HG03571 (cell line): Measurements from ENCODE around the gene SULT1A2.
"Not testable (repeated sequence)": the region's sequence is repeated elsewhere in the genome, so short reads cannot be mapped to it uniquely, and the experiment has no call there.

Source experiments
- ATAC-seq: cut with Tn5 transposase; IDR thresholded peaks from one replicate; pipeline ENCODE4 v1.9.1; 2021; ENCODE audit not compliant: unreplicated experiment

Gene SULT1A2

DNA sequence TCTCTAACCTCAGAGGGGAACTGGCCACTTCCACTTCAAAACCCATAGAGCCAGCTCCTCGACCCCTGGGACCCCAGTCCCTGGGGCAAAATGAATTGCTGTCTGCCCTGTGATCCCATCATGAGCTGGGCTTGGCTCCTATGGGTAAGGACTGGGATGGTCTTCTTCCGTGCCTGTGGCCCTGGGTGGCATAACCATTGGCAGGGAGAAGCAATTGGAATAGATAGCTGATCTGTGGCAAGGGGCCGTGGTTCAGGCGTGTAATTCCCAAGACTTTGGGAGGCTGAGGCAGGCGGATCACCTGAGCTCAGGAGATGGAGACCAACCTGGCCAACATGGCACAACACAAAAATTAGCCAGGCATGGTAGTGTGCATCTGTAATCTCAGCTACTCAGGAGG, 4.3 kb downstream of the SULT1A2 start:
- ATAC-seq, result no peak

DNA sequence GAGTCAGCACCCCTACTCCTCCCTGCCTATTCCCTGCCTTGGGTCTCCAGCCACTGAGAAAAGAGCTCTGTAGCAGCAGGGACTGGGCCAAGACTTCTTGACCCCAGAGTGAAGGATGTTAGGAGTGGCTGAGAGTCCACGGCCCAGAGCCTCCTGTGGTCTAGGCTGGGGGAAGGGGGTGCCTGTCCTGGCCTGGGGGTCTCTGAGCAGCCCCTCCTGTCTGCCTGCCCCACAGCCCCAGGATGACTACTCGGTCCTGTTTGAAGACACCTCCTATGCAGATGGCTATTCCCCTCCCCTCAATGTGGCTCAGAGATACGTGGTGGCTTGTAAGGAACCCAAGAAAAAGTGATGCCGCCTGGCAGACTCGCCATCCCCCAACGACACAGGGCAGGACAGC, 5.5 kb downstream of the SULT1A2 start:
- ATAC-seq, result no peak

DNA sequence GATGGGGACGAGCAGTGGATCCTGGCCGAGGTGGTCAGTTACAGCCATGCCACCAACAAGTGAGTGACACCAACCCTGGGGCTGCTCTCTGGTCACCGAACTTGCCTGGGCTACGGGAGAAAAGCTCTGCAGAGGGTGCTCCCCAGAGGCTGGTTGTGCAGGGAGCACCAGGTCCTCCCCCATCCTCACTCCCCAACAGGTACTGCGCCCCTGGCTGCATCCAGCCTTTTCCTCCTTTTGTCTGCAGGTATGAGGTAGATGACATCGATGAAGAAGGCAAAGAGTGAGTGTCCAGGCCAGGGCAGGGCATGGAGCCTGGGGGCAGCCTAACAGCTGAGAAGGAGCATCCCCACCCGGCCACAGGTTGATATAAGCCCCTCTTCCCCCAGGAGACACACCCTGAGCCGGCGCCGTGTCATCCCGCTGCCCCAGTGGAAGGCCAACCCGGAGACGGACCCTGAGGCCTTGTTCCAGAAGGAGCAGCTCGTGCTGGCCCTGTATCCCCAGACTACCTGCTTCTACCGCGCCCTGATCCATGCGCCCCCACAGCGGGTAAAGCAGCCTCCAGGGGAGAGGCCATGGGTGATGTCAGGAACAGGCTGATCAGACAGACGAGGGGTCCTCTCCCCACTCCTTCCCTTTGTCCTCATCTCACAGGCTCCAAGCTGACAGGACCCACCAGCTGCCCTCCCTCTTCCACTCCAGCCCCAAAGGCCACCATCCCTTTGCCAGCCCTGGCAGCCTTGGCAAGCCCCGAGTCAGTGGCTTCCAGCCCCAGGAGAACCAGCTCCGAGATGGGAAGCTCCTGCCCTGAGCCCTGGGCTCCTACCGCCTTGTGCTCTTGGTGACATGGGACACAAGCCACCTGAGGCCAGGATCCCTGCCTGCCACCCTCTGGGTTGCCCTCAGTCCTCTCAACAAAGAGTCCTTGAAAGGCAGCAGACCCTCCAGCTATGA, 6.2 kb downstream of the SULT1A2 start:
- ATAC-seq, result no peak

DNA sequence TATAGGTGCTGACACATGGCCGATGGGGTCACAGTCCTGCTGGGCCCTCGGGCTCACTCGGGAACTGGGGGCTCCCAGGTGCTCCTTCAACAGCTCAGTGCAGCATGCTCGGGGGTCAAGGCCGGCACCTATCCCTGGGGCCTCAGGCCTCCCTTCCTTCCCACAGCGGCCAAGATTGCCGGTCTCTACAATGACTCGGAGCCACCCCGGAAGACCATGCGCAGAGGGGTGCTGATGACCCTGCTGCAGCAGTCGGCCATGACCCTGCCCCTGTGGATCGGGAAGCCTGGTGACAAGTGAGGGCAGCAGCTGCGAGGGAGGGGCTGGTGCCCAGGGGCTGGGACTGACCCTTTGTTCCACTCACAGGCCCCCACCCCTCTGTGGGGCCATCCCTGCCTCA, 6.9 kb downstream of the SULT1A2 start:
- ATAC-seq, result no peak

DNA sequence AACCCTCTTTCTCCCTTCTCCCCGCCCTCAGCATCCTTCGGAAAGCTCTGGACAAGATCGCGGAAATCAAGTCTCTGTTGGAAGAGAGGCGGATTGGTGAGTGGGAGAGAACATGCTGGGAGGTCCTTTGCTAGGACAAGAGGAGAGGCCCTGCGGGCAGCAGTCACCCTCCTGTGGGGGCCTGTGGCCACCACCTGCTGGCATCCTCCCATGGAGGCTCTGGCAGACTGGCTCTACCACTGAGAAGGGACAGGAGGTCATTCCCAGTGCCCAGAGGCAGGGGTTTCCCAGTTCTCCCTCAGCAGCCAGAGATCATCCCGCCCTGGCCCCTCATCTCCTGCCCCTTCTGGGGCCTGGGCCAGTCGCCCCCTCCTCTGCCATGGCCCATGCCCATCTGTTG, 7.8 kb downstream of the SULT1A2 start:
- ATAC-seq, result no peak

DNA sequence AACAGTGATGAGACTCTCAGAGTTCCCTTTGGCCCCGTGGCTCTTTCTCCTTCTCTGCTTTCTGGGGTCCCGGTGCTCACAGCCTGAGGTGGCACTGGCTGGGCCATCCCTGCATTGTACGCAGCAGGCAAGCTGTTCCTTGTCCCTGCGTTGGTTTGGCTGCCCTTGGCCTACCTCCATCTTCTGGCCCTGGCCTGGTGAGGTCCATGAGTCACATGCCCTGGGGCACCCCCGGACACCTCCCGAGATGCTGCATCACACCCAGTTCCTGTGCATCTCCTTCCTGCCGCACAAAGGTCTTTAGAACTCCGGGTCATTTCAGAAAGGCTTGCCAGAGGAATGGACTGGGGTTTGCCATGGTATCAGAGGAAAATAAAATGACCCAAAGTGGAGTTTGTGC, 9.5 kb downstream of the SULT1A2 start:
- ATAC-seq, result no peak

DNA sequence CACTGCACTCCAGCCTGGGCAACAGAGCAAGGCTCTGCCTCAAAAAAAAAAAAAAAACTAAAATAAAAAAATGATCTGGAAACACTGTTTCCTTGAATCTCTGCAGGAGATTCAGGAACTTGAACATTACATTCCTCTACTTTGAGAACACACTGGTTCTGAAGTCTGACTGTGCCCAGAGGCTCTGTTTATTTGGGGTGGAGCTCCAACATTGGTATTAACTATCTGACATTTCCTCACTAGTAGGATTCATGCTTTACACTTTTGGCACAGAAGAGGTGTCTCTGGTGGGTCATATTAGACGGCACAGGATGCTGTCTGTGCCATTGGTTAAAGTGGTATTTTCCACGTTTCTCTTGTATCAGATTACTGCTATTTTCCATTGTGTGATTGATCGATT, 10.4 kb downstream of the SULT1A2 start:
- ATAC-seq, result no peak

DNA sequence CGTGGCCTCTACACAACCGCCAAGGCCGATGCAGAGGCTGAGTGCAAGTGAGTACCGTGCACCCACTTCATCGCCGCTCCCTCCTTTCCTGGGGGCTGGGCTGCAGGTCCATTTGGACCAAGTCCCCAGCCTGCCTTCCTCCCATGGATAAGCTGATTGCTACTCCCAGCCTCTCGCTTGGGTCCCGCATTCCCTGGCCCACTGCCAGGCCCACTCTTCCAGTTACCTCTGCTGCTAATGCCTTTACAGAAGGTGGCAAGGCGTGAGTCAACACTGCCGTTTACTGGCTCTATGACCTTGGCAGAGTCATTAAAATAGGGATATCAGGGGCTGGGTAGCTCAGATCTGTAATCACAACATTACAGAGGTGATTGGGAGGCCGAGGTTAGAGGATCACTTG, 11.2 kb downstream of the SULT1A2 start:
- no peak for ATAC-seq

DNA sequence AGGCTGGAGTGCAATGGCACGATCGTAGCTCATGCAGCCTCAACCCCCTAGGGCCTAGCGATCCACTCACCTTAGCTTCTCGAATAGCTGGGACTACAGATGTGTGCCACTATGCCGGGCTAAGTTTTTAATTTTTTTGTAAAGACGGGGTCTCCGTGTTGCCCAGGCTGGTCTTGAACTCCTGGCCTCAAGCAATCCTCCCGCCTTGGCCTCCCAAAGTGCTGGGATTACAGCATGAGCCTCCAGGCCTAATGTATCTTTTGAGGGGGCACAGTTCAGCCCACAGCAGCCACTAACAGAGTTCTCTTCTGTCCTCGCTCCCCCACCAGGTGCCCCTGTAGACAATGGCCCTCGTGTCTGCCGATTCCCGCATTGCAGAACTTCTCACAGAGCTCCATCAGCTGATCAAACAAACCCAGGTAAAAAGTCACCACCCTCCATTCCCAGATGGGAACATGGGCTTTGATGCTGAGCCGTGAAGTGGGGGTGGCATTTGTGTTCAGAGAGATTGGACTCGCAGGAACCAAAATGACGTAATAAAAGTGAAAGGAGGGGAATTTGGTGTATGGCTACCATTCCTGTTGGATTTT, 16.0 kb downstream of the SULT1A2 start:
- ATAC-seq, result no peak

DNA sequence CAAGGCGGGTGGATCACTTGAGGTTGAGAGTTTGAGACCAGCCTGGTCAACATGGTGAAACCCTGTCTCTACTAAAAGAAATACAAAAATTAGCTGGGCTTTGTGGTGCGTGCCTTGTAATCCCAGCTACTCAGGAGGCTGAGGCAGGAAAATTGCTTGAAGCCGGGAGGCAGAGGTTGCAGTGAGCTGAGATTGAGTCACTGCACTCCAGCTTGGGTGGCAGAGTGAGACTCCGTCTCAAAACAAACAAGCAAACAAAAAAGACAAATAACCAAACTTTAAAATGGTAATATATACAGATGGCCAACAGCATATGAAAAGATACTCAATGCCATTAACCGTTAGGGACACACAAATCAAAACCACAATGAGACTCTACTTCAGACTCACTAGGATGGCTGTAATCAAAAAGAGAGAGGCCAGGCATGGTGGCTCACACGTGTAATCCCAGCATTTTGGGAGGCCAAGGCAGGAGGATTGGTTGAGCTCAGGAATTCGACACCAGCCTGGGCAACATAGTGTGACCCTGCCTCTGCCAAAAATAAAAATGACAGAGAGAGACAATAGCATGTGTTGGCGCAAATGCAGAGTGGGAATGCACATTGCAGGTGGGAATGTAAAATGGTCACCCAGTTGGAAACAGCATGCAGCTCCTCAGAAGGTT, 21.3 kb downstream of the SULT1A2 start:
- no peak for ATAC-seq

DNA sequence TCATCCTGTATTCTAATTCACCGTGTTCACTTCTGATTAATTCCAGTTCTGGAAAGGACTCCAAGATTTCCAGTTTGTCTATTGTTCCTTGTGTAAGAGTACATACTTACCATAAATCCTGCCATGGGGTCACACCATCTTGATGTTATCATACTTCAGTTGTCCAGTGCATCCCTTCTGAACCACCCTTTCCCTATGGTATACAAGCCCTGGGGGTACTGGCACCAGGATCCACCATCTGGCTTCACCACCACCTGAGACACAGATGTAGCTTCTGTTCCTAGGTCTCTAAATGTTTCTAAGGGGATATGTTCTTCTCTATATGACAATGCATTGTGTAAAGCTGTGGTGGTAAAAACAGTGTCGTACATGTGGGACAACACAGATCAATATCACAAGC, 21.9 kb downstream of the SULT1A2 start:
- no peak for ATAC-seq

DNA sequence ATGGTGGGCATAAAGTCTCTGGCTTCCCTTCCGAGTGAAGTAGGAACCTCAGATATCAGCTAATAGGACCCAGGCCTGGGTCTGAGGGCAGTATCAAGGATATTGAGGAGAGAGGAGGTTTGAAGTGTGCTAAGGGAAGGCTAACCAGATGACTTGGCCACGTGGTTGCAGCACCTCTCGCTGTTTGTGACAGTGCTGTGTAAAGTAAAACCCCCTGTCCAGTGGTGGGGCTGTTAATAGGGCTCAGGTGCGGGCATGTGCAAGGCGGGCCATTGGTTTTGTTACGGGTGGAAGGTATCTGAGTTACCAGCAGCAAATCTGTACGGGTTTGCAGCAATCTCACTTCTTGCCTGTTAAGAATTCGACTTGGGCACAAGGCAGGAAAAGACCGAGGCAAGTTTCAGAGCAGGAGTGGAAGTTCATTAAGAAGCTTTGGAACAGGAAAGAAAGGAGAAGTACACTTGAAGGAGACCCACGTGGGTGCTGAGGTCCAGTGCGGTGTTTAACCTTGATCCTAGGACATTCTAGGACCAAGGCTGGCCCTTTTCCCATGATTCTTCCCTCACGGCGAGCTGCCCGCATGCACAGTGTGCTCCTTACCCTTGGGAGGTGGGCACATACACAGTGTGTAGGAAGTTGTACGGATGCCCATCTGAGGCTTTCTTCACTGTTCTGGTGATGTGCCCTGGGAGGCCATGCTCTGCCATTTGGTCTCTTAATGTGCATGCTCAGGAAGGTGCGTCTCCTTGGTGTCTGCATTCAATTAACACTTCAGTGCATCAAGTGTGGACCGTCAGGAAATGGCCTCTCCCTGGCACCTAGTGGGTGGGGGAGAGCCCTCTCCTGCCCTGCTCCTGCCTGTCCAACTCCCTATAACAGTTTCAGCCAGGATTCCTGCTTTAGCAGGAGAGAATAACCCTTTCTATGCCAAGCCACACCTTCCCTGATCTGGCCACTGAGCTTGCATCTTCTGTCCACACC, 22.8 kb downstream of the SULT1A2 start:
- ATAC-seq, result no peak

DNA sequence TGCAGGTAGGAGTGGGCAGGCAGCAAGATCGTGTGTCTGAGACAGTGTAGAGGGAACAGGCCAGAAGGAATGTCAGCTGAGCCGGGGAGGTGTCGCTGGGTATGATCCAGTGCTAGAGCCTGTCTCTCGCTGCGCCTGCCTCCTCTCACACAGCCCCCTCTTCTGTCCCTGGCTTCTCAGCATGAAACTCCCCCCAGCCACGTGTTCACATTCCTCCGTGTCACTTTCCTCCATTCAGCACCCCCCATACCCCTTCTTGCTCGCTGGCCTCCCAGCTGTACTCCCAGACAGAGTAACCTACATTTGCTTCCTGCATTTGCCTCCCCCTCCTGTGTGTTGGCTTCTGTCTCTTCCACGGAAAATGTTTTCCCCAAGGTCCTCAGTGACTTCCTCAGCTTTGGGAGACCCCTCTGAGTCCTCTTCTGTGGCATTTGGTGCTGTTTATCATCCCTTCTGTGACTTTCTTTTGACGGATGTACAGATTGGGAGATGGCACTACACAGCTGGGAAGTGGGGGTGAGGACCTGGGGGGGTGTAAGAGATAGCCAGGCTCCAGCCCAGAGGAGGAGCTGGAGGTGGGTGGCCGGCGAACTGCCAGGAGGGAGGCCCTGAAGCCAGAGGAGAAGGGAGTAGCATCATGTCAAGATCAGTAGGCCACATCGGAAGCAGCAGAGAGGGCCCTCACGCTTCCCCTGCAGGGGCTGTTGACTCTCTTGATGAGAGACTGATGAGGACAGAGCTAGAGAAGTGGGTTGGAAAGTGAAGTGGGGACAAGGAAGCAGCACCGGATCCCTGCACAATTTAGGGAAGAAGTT, 23.9 kb downstream of the SULT1A2 start:
- no peak for ATAC-seq

DNA sequence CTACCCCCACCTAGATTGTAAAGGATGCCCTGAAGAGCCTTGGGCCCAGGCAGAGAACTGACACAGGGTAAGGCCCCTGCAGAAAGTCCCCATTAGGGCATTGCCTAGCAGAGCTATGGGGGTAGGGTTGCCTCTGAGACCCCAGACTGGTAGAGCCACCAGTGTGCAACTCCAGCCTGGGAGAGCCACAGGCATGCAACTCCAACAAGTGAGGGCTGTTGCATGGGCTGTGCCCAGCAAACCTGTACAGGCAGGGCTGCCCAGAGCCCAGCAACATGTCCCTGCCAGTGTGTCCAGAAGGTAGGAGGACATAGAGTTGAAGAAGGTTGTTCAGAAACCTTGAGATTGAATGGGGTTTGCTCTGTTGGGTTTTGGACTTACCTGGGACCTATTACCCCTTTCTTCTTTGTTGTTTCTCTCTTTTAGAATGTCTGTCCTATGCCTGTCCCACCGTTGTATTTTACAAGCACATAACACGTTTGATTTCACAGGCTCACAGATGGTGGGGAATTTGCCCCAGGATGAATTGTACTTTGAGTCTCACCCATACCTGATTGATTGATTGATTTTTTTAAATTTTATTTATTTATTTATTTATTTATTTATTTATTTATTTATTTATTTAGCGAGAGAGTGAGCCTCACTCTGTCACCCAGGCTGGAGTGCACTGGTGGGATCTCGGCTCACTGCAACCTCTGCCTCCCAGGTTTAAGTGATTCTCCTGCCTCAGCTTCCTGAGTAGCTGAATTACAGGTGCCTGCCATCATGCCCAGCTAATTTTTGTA, 26.7 kb downstream of the SULT1A2 start:
- no peak for ATAC-seq

DNA sequence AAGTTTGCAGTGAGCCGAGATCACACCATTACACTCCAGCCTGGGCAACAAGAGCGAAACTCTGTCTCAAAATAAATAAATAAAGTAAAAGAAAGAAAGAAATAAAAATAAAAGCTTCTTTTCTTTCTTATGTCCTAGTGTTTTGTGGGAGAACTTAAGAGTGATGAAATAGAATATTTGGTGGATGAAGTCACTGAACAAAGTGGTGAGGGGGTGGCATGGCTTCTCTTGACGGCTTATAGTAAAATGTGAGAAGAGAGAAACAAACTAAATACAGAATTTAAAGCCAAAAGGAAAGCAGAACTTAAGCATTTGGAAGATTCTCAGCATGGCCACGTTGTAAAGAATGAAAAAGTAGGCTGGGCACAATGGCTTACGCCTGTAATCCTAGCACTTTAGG, 27.8 kb downstream of the SULT1A2 start:
- ATAC-seq, result no peak

DNA sequence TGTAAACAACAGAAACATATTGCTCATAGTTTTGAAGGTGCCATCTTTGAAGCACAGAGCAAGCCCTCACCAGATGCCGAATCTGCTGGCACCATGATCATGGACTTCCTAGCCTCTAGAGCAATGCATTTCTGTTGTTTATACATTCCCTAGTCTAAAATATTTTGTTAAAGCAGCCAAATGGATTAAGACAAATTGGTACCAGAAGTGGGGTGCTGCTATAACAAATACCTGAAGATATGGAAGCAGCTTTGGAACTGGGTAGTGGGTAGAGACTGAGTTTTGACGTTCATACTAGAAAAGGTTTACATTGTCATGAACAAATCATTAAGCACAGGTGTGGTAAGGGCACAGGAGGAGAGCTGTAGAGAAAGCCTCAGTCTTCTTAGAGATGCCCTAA, 29.6 kb downstream of the SULT1A2 start:
- ATAC-seq, result no peak

DNA sequence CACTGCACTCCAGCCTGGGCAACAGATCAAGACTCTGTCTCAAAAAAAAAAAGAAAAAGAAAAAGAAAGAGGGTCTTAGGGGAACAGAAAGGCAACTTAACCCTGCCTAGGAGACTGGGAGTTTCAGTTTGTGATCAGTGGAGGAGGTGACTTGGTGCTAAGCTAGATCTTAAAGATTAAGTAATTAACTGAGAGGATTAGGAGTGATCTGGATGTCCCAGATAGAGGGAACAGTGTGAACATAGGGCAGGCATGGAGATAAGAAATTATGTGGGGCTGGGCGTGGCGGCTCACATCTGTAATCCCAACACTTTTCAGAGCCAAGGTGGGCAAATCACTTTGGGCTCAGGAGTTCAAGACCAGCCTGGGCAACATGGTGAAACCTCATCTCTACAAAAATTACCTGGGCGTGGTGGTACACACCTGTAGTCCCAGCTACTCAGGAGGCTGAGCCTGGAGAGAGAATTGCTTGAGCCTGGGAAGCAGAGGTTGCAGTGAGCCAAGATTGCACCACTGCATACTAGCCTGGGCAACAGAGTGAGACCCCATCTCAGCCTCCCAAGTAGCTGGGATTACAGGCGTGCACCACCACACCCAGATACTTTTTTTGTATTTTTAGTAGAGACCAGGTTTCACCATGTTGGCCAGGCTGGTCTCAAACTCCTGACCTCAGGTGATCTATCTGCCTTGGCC, 30.5 kb downstream of the SULT1A2 start:
- ATAC-seq, result not testable (repeated sequence)

DNA sequence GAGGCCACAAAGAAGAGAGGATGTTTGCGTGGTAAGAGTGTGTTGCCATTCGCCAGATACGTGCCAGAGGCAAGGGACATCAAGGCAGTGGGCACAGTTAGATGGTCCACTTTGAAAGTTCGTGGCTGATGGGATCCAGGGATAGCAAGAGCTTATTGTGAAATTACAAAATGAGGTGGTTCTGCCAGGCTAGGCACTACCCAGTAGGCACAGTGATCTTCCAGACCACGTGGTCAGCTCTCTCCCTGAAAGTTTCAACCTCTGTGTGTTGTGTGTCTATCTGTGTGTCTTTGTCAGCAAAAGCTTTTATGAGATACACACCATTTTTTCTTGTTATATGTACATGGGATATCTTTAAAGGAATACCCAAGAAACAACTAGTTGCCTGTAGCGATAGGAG, 33.6 kb downstream of the SULT1A2 start:
- no peak for ATAC-seq

DNA sequence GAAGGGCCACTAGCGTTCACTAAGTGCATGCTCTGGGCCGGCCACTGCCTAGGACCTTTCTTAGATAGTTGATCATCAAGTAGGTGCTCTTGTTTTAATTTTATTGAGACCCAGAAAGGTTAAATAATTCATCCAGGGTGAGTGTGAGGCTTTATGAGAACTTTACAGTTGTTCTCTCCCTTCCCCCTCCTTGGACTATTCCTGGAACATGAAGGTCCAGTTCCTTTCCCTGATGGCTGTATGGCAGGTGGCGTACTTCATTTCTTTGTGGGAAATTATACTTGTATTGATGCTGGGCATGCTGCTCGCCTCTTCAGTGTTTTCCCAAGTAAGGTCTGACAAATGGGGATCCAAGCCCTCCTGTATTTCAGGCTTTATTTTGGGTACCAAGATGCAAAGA, 34.7 kb downstream of the SULT1A2 start:
- ATAC-seq, result no peak
